Ramos (cell line): ENCODE data around the gene CIRBP.
"Not testable (repeated sequence)": the region's sequence is repeated elsewhere in the genome, so short reads cannot be mapped to it uniquely, and the experiment has no call there.

Source experiments
- in situ Hi-C: fragments of 300-500 bp; cut with MboI; formaldehyde crosslinking; loops from one replicate; pipeline ENCODE4 v1.14.3; 2022; ENCODE audit warnings: low sequenced_read_pairs; ENCODE audit not compliant: unreplicated experiment

Gene CIRBP

GRCh38 chr19:1241417-1242095 is 27.6 kb upstream of the CIRBP start, which contains the start of gene ATP5F1D:
Gene ATP5F1D (plus strand): TSS chr19:1241751. CDS start chr19:1241851, 100 bp downstream.
- in situ Hi-C loops, result no loop called here

- in situ Hi-C loops, result no loop called here
Measured at GRCh38 chr19:1243768-1244692, 25.1 kb upstream of the CIRBP start.

- in situ Hi-C loops, result no loop called here
Measured at GRCh38 chr19:1244693-1245451, 24.3 kb upstream of the CIRBP start.

- in situ Hi-C loops, result no loop called here
Measured at GRCh38 chr19:1245494-1246264, 23.5 kb upstream of the CIRBP start.

- in situ Hi-C loops, result not testable (repeated sequence)
Measured at GRCh38 chr19:1246265-1247087, 22.7 kb upstream of the CIRBP start.

- in situ Hi-C loops, result no loop called here
Measured at GRCh38 chr19:1247748-1248138, 21.4 kb upstream of the CIRBP start.

GRCh38 chr19:1248139-1248785 is 20.9 kb upstream of the CIRBP start, which contains the start of gene MIDN:
Gene MIDN (plus strand): TSS chr19:1248583. CDS start chr19:1250297, 1,714 bp downstream.
- in situ Hi-C loops, result no loop called here

GRCh38 chr19:1248786-1249297 is 20.3 kb upstream of the CIRBP start:
- in situ Hi-C loops, result no loop called here

- in situ Hi-C loops, result no loop called here
Measured at GRCh38 chr19:1249298-1249989, 19.7 kb upstream of the CIRBP start.

- in situ Hi-C loops, result no loop called here
Measured at GRCh38 chr19:1249990-1250436, 19.1 kb upstream of the CIRBP start.

GRCh38 chr19:1250437-1251260 is 18.5 kb upstream of the CIRBP start:
- in situ Hi-C loops, result no loop called here

- in situ Hi-C loops, result no loop called here
Measured at GRCh38 chr19:1251330-1252220, 17.6 kb upstream of the CIRBP start.

GRCh38 chr19:1252221-1252820 is 16.8 kb upstream of the CIRBP start:
- in situ Hi-C loops, result no loop called here

- in situ Hi-C loops, result no loop called here
Measured at GRCh38 chr19:1252821-1253513, 16.2 kb upstream of the CIRBP start.
